Right ventricle myocardium inferior (tissue), 1 donor: ENCODE measurements around the gene HOXA3. TPM values are rescaled to one million over a fixed set of nuclear protein-coding genes. Genes with fewer than 3 reads are reported as not detected.

Source experiments
- ATAC-seq: fragments of 200-7000 bp; cut with Tn5 transposase; one replicate; pipeline ENCODE4 v1.9.1; 2020; ENCODE audit warnings: mild to moderate bottlenecking, moderate library complexity
- DNase-seq: peaks from one replicate; pipeline ENCODE4 v3.0.0; 2021; ENCODE audit errors: missing footprints
- intact Hi-C: fragments of 100-400 bp; cut with DNase I; formaldehyde crosslinking; loops from one replicate; pipeline ENCODE4 v1.11.0; 2022
- total RNA-seq: library from RNA; stranded (reverse); fragmentation: NEBNext Ultra II Directional; extraction: Animal tissue kit (Norgen Biotek cat#: 25700); gene quantifications from one replicate; pipeline ENCODE4 v1.2.1, GENCODE V29; 2021
- donor health status: DM: no; HTN: yes; CAD: no; lungs with severe emphysema.

The HOXA3 gene
- total RNA-seq, 1 donor from 2014 or later = not detected

DNA sequence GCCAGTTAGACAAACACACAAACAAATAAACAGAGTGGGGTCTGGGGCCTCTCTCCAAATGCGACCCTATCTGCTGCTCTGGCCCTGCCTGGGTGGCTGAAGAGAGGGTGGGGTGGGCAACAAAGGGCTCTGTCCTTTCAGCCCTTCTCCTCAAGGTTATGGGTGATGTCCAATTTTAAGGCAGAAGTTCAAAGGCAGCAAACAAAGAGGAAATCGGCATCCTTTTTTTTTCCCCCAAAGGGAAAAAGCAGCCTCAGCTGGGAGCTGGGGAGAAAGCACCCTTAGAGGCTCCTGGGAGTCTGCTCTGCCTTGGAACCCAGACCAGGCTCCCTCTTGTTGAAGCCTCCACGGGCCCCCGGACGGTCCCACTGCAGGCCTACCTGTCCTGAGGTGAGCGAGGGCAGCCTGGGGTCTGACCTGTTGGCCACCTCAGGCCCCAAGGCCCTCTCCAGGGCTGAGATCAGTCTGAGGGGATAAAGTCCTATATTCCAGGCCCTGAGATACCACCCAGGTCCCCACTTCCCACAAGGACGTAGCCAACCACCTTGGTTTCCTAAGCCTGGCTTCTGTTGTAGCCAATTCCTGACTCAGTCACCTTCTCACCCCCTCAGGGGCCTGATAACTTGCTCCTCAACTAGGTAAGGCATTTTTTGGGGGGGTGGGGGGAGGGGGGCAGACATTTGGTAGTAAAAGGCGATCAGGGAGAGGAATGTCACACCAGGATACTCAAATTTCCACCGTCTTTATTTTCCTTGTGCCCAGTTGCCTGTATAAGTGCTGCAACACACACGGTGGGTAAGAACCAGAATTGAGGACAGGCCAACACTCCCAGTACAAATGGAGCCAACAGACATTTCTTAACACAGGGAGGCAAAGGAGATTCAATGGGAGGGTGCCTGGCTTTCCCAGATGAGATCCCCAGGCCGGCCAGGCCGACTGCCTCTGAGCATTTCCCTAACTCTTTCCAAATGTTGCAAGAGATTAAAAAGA is 28.3 kb upstream of the HOXA3 start:
- ATAC-seq = no peak
- intact Hi-C loops = no loop called here
- DNase-seq = no peak

GRCh38 chr7:27179503-27180430 is 27.4 kb upstream of the HOXA3 start:
- intact Hi-C loops = no loop called here
- DNase-seq (peak; percentile 86), ATAC-seq (peak; percentile 42)

- no peak for DNase-seq
- no peak for ATAC-seq
- intact Hi-C loops = no loop called here
Measured at GRCh38 chr7:27179030-27179429, 26.6 kb upstream of the HOXA3 start.

DNA sequence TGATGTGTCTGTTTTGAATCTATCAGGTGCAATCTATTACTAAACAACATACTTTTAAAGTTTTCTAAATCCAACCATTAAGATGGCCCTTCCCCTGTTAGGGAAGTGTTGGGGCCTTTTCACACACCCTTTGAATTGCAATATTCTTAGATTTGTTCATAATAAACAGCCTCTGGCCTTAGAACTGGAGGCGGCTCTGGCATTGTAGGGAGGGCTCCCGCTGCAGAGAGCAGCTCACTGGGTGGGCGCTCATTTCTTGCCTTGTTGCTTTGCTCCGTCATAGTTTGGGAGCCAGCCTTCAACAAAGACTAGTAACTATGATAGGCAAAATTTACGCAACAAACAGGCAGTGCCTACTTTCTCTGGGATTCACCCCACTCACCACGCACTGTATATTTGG is 26.0 kb upstream of the HOXA3 start:
- no peak for DNase-seq
- no peak for ATAC-seq
- intact Hi-C loops = no loop called here

DNA sequence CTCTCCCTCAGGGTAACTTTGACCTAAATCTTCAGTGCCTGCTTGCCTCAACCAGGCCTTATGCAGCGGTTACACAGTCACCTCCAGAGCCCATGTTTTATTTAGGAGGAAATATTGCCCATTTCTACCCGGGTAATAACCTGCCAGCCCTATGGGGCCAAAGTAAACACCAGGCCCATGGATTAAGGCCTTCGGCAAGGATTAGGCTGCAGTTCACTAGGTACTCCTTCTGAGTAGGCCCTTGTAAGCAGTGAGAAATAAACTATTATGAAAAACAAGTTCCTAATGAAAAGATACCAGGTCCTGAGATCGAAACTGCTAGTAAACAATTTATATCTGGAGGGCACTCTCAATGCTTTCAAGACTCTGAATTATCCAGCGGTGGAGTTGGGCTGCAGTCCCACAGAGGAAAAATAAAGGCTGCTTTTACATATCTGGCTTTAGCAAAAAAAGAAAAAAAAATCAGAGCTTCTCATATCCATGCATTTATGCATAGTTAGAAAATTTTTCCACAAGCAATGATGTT is 25.5 kb upstream of the HOXA3 start:
- DNase-seq (no peak), ATAC-seq (no peak)
- intact Hi-C loops = no loop called here

DNA sequence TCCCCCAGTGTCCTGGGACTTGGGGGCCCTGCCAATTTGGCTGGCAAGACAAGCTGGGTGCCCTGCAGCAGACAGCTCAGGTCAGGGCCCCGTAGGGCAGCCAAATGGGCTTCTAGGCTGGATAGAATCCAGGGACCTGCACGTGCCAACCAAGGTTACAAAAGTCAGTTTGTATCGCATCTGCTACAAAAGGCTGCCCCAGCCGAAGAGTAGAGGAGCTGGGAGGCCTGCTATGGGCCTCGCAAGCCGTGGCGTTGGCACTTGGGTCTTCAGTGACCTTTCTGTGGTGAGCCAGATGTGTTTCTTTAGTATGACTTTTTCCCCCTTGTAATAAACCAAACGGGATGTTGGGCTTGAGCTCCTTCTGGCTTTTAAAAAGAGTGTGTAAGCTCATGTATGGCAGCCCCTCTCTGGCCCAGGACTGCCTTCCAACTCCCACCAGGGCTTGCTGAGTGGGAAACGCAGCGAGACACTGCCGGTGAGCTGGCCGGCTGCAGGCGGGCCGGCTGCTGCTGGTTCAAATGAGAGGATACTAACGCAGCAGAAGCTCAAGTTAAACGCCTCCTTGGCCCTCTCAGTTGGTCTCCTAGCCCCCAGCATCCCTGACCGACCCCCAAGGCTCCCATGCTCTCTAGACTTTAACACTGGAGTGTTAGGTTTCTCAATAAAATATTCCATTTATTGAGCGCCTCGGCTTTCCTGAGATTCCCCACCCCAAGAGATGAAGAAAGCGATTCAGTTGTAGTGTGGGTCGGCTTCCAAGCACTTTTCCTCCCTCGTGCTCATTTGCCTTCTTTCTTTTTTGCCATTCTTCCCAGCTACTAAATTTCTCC is 24.8 kb upstream of the HOXA3 start:
- DNase-seq (peak; percentile 17), ATAC-seq (no peak)
- intact Hi-C loops = no loop called here

- intact Hi-C loops = no loop called here
- ATAC-seq (no peak), DNase-seq (no peak)
Measured at GRCh38 chr7:27176524-27176845, 24.1 kb upstream of the HOXA3 start.

DNA sequence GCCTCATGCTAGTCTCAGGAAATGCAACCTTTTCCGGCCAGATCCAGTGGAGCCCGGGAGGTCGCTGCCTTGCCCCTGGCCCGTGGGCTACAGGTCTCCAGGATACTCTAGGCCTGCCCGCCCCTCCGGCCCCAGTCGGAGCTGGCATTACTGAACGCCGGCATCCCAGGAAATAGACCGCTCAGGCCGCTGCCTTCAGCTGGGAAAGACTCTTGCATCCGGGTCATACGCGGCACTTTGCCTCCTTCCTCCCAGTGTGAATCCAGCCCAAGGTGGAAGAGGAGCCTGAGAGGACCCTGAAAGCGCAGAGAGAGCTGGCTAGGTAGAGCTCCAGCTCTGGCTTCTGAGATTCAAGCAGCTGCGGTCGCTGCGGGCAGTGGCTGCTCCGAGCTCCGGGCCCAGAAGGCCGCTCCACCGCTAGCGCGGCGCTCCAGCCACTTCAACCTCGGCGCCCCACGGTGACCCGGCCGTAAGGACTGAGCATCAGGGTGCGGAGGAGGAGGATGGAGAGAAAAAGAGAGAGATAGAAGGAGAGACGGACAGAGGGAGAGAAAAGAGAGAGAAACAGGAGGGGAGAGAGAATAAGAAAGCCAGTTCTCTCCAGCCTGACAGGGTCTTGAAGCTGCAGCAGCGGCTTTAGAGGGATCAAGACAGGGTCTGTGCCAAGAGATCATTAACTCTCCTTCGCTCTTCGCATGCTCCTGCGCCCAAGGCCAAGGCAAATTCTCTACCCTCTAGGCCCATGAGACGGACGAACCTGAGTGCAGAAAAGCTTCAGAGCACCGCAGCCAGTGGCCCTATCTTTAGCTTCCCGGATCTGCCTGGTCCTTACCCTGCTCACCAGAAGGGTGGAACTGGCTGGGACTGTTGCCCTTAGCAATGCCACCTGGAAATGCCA is 23.5 kb upstream of the HOXA3 start:
- ATAC-seq (no peak), DNase-seq (peak; percentile 65)
- intact Hi-C loops = no loop called here

DNA sequence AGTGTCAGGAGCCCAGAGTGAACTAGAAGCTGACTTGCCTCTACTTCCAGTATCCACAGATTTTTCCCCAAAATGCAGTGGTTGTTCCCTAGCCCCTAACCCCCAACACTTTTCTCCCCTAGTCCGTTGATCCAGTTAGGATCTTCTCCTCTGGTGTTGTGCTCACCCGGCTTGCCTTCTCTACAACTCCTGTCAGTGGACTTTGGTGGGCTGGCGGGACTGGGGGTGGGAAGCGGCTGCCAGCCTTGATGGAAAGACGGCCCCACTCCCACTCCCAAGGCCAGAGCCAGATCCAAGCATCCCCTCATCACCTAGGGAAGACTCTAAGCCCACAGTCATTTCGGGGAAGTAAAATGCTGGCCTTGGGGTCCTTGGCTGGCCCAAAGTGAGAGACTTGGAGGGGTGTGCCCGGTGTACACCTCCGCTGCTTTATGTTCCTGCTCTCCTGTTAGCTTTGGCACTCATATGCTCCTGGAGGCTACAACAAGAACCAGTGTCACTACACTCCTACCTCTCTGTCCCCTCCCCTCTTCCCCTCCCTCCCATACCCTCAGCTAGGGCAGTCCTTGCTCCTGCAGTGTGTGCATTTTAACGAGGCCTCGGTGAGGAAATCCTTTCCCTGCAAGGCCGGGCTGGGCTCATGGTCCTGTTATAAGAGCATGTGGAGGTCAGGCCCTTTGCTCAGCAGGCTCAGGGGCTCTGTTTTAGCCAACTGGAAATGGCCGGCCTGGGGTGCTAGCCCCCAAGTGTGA is 22.7 kb upstream of the HOXA3 start:
- ATAC-seq (no peak), DNase-seq (peak; percentile 0)
- intact Hi-C loops = no loop called here

DNA sequence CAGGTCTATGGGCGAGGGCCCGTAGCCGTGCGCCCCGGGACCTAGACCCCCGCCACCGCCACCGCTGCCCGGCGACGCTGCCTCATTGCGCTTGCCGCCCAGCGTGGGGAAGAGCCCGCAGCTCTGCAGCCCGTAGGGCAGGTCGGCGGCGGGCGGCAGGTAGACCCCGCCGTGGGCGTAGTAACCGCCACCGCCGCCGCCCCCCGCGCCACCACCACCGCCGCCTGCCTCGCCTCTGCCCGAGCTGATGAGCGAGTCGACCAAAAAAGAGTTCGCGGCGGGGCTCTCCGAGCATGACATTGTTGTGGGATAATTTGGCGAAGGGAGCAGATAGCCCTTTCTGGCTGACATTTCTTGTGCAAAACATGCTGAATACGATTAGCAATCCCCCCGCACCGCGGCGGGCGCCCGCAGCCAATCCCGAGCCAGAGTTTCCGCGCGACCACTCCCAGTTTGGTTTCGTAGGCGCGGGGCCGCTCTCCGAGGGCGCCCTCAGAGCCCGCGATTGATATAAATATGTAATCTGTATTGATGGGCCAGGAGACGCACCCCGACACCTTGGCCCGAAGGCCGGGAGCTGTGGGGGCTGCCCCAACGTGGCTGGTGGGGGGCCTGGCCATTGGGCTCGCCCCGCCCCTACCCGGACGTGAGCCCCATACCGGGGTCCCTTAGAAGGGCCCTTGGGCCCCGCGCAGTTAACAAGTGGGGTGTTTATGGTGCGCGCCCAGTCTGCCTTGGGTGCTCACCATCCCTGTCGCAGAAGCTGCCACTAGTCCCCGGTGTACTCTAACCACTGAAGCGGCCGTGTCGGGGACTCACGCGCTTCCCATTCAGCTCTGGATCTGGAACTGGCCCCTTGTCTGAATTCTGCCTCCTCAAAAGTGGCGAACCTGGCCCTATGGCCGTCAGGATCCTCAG is 21.8 kb upstream of the HOXA3 start, which contains the start of gene HOXA10:
Gene HOXA10, minus strand, starts transcription at position 365 of the 918 bp plus-strand sequence. Its CDS starts 14 bp downstream, at position 351.
- intact Hi-C loops = no loop called here
- ATAC-seq = no peak
- DNase-seq = peak; percentile 54

- DNase-seq (peak; percentile 82), ATAC-seq (peak; percentile 22)
- intact Hi-C loops = no loop called here
Measured at GRCh38 chr7:27173511-27173955, 21.1 kb upstream of the HOXA3 start.

DNA sequence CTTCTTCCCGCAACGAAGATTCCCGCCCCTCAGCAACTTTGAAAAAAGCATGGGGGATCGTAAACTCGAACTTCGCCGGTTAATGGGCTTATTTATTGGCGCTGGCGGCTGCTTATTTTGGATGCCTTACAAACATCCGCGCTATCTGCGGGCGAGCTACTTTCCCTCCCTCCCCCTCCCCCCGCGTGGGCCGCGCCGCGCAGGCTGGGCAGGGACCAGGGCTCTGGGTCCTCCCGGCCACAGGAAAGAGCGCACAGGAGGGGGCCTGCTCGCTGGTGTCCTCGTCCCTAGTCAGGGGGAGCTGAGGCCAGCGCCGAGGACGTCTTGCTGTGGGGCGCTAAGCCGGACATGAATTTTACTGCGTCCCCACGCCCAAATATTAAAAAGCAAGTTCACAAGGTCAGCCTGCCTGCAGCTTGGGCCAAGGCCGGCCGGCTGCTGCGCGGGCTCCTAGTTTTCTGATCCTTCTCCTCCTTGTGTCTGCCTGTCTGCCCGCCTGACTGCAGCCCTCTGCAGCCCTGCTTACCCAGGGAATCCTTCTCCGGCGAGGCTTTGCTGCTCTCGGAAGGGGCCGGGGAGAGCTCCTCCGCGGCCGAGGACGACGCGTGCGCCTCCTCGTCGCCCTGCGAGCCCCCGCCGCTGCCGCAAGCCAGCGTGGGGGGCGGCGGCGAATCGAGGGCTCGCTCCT is 20.6 kb upstream of the HOXA3 start:
- ATAC-seq (peak; percentile 15), DNase-seq (peak; percentile 49)
- intact Hi-C loops = no loop called here

DNA sequence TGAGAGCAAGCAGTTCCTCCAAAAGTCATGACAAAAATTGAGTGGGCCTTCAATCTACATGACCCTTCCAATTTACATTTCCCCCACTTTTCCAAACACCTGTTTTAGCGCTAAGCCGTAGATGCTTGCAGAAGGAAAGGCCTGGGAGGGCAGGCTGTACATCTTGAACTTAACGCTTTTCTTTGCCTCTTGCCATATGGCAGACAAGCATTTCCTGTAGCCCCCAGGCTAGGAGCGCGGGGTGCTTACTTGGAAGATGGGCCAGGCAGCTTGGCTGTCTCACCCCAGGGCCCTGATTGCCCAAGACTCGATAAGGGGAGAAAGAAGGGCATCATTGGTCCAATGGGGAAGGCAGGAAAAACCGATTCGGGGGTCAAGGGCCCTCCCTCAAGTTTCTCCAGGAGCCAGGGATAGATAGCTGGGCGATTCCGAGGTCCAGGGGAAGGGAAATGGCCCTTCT is 20.0 kb upstream of the HOXA3 start:
- peak; percentile 40 for DNase-seq
- intact Hi-C loops = no loop called here

GRCh38 chr7:27171637-27172314 is 19.4 kb upstream of the HOXA3 start:
- ATAC-seq (no peak), DNase-seq (peak; percentile 39)
- intact Hi-C loops = no loop called here

More for the DNA sequence above, 20.0 kb upstream of the HOXA3 start:
- no peak for ATAC-seq

- peak; percentile 44 for DNase-seq
- no peak for ATAC-seq
- intact Hi-C loops = no loop called here
Measured at GRCh38 chr7:27171325-27171636, 18.9 kb upstream of the HOXA3 start.
